ENCODE data around the gene IGSF10.

- TF ChIP-seq CTCF (CRISPR knock-in tag; IDR thresholded peaks at IDR 0.05) (no peak), ZNF121 (CRISPR knock-in tag; IDR thresholded peaks at IDR 0.05) (no peak), TRIM24 (CRISPR knock-in tag; IDR thresholded peaks at IDR 0.05) (no peak), CEBPB (IDR thresholded peaks at IDR 0.05; ENCODE audit: borderline replicate concordance, low read depth, low read length) (no peak), ZNF138 (CRISPR knock-in tag; IDR thresholded peaks at IDR 0.05; ENCODE audit: low read depth) (no peak), RFX1 (IDR thresholded peaks at IDR 0.05) (no peak), ZNF275 (CRISPR knock-in tag; IDR thresholded peaks at IDR 0.05; ENCODE audit: borderline replicate concordance) (no peak), KDM3A (CRISPR knock-in tag; IDR thresholded peaks at IDR 0.05; ENCODE audit: low read depth) (no peak), NR2F2 (IDR thresholded peaks at IDR 0.05; ENCODE audit: borderline replicate concordance, low read depth) (no peak), POLR2AphosphoS5 (IDR thresholded peaks at IDR 0.05; ENCODE audit: low read depth, low read length) (no peak)
These were observed 34.6 kb downstream of the IGSF10 start for GRCh38 chr3:151426341-151426657.

Measured in HepG2 (cell line).